Neural cell (in vitro differentiated cells): ENCODE results near the gene STEAP1B. TPM values are rescaled to one million over a fixed set of nuclear protein-coding genes. Genes with fewer than 3 reads are reported as not detected.

Experiments used
- H2AFZ ChIP-seq: fragments of 200-600, 300-800 bp; sonication (generic), shearing (Covaris generic); 2 replicates; pipeline ENCODE4 v1.6.0; 2014; ENCODE audit warnings: low read depth, mild to moderate bottlenecking, antibody characterized with exemption, low read length, moderate library complexity
- H3F3A ChIP-seq: fragments of 200-600 bp; shearing (Covaris generic); 2 replicates; pipeline ENCODE4 v1.6.1; 2016; ENCODE audit warnings: mild to moderate bottlenecking, moderate library complexity, mixed read lengths, antibody characterized with exemption, low read length; ENCODE audit not compliant: insufficient read depth, poor library complexity, severe bottlenecking
- H3K27ac ChIP-seq: fragments of 200-600, 300-800 bp; sonication (generic), shearing (Covaris generic); 2 replicates; pipeline ENCODE4 v1.5.1; 2014; ENCODE audit warnings: mild to moderate bottlenecking, low read length, moderate library complexity
- H3K27me3 ChIP-seq: fragments of 300-800, 200-600 bp; sonication (generic), shearing (Covaris generic); 2 replicates; pipeline ENCODE4 v1.6.0; 2014; ENCODE audit warnings: mild to moderate bottlenecking, low read depth, low read length, moderate library complexity; ENCODE audit not compliant: insufficient read depth
- H3K36me3 ChIP-seq: fragments of 300-800, 200-600 bp; sonication (generic), shearing (Covaris generic); 2 replicates; pipeline ENCODE4 v1.5.1; 2014; ENCODE audit warnings: mild to moderate bottlenecking, antibody characterized with exemption, low read length, moderate library complexity; ENCODE audit not compliant: insufficient read depth
- H3K4me2 ChIP-seq: fragments of 300-800, 200-600 bp; sonication (generic), shearing (Covaris generic); 2 replicates; pipeline ENCODE4 v1.6.0; 2014; ENCODE audit warnings: mild to moderate bottlenecking, low read length
- H3K4me3 ChIP-seq: fragments of 300-800, 200-600 bp; sonication (generic), shearing (Covaris generic); 2 replicates; pipeline ENCODE4 v1.5.1; 2014; ENCODE audit warnings: mild to moderate bottlenecking, low read length, moderate library complexity
- H3K79me2 ChIP-seq: fragments of 200-600 bp; shearing (Covaris generic); replicated peaks from 2 replicates; pipeline ENCODE4 v1.6.0; 2014; ENCODE audit warnings: mild to moderate bottlenecking, low read length, moderate library complexity; ENCODE audit not compliant: insufficient read depth
- H3K9ac ChIP-seq: fragments of 300-800, 200-600 bp; sonication (generic), shearing (Covaris generic); 2 replicates; pipeline ENCODE4 v1.6.1; 2016; ENCODE audit warnings: mild to moderate bottlenecking, low read length, mixed read lengths
- H3K9me2 ChIP-seq: fragments of 200-600 bp; shearing (Covaris generic); 2 replicates; pipeline ENCODE4 v1.6.1; 2016; ENCODE audit warnings: mild to moderate bottlenecking, low read length, mixed read lengths; ENCODE audit not compliant: insufficient read depth
- H3K9me3 ChIP-seq: fragments of 200-600, 300-800 bp; sonication (generic), shearing (Covaris generic); 2 replicates; pipeline ENCODE4 v1.6.1; 2016; ENCODE audit warnings: mild to moderate bottlenecking, mixed run types, low read length, moderate library complexity, mixed read lengths
- H4K20me1 ChIP-seq: fragments of 200-600 bp; shearing (Covaris generic); 2 replicates; pipeline ENCODE4 v1.6.1; 2016; ENCODE audit warnings: mild to moderate bottlenecking, mixed run types; ENCODE audit not compliant: insufficient read depth
- EP300 ChIP-seq: fragments of 450-650 bp; conservative IDR thresholded peaks from 2 replicates; pipeline ENCODE4 v1.6.1; 2014; ENCODE audit warnings: antibody characterized with exemption, mild to moderate bottlenecking, moderate library complexity; ENCODE audit not compliant: poor library complexity, severe bottlenecking
- EZH2 ChIP-seq: fragments of 200-600, 300-800 bp; shearing (Covaris generic), sonication (generic); IDR thresholded peaks from 2 replicates; pipeline ENCODE4 v1.6.1; 2014; ENCODE audit warnings: antibody characterized with exemption, low read length, borderline replicate concordance, mild to moderate bottlenecking; ENCODE audit not compliant: insufficient read depth, poor library complexity, severe bottlenecking
- MXI1 ChIP-seq: fragments of 450-650 bp; conservative IDR thresholded peaks from 2 replicates; pipeline ENCODE4 v1.6.1; 2014; ENCODE audit warnings: antibody characterized with exemption, mild to moderate bottlenecking; ENCODE audit not compliant: poor library complexity, severe bottlenecking
- POLR2AphosphoS5 ChIP-seq: IDR thresholded peaks from 2 replicates; pipeline ENCODE4 v1.6.1; 2012
- RAD21 ChIP-seq: fragments of 450-650 bp; conservative IDR thresholded peaks from 2 replicates; pipeline ENCODE4 v1.6.1; 2014; ENCODE audit warnings: antibody characterized with exemption, mild to moderate bottlenecking, moderate library complexity
- REST ChIP-seq: IDR thresholded peaks from 2 replicates; pipeline ENCODE4 v1.6.1; 2012; ENCODE audit warnings: borderline replicate concordance
- SMC3 ChIP-seq: fragments of 450-650 bp; conservative IDR thresholded peaks from 2 replicates; pipeline ENCODE4 v1.6.1; 2014; ENCODE audit warnings: antibody characterized with exemption, mild to moderate bottlenecking, moderate library complexity; ENCODE audit not compliant: poor library complexity
- TAF1 ChIP-seq: IDR thresholded peaks from 2 replicates; pipeline ENCODE4 v1.6.1; 2012; ENCODE audit warnings: low read depth
- polyA plus RNA-seq: library from polyadenylated mRNA; depleted of rRNA; stranded (reverse); fragments of >200 nt; gene quantifications from 2 replicates; pipeline ENCODE4 v1.2.3, GENCODE V29; 2014
- TF ChIP-seq, protein P1 (sequence below): fragments of 450-650 bp; IDR thresholded peaks from 2 replicates; pipeline ENCODE4 v1.5.1; 2014; ENCODE audit warnings: antibody characterized with exemption, mild to moderate bottlenecking, moderate library complexity; ENCODE audit not compliant: poor library complexity, severe bottlenecking

The STEAP1B gene
- polyA plus RNA-seq, 1 donor from 2014 or later = 0.51 TPM

DNA sequence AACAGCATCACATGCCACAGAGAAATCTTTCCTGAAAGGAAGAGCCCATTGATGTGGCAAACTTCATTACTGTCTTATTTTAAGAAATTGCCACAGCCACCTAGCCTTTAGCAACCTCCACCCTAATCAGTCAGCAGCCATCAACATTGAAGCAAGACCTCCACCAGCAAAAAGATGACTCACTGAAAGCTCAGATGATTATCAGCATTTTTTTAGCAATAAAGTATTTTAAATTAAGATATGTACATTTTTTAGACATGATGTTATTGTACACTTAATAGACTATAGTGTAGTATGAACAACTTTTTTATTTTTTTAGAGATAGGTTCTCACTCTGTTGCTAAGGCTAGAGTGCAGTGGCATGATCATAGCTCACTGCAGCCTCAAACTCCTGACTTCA, 14.8 kb downstream of the STEAP1B start:
- H3K36me3 ChIP-seq = no peaks in the 10 kb centered on the region
- TF ChIP-seq SMC3 (no peak), EP300 (no peak), TAF1 (no peak), MXI1 (no peak), POLR2AphosphoS5 (no peak), EZH2 (no peak), RAD21 (no peak), REST (no peak)
- TF ChIP-seq, protein P1, sequence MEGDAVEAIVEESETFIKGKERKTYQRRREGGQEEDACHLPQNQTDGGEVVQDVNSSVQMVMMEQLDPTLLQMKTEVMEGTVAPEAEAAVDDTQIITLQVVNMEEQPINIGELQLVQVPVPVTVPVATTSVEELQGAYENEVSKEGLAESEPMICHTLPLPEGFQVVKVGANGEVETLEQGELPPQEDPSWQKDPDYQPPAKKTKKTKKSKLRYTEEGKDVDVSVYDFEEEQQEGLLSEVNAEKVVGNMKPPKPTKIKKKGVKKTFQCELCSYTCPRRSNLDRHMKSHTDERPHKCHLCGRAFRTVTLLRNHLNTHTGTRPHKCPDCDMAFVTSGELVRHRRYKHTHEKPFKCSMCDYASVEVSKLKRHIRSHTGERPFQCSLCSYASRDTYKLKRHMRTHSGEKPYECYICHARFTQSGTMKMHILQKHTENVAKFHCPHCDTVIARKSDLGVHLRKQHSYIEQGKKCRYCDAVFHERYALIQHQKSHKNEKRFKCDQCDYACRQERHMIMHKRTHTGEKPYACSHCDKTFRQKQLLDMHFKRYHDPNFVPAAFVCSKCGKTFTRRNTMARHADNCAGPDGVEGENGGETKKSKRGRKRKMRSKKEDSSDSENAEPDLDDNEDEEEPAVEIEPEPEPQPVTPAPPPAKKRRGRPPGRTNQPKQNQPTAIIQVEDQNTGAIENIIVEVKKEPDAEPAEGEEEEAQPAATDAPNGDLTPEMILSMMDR = no peak
- H3K4me2 ChIP-seq = no peak overlapping the region
- H2AFZ ChIP-seq = no peak overlapping the region
- H3K27me3 ChIP-seq = no peaks in the 10 kb centered on the region
- H3K9ac ChIP-seq = no peak overlapping the region
- H3K9me2 ChIP-seq = no peaks in the 10 kb centered on the region
- no peaks in the 10 kb centered on the region for H3K79me2 ChIP-seq
- H4K20me1 ChIP-seq = no peaks in the 10 kb centered on the region
- no peaks in the 10 kb centered on the region for H3F3A ChIP-seq
- H3K27ac ChIP-seq = no peak overlapping the region
- no peaks in the 10 kb centered on the region for H3K9me3 ChIP-seq
- H3K4me3 ChIP-seq = no peak overlapping the region

DNA sequence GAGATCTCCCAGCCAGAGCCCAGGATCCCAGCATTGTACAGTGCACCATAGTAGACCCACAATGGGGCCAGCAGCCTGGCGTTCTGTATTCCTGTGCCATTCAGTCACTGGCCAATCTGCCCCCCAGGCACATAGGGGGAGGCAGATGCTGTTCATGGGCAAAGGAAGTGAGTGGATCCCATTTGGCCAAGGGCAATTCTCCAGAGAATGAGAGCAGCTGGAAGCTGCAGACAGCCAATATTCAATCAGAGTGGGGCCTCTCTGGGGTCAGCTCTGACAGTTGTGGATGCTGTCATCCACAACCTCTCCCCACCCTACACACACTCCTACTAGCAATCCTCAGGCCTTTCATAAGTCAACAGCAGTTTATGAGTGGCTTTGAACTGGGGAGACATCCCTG, 17.5 kb downstream of the STEAP1B start:
- Histone ChIP-seq H3F3A (no peaks in the 10 kb centered on the region), H2AFZ (no peak overlapping the region), H3K9ac (no peak overlapping the region), H3K4me3 (no peak overlapping the region), H3K27ac (no peak overlapping the region), H3K4me2 (no peak overlapping the region), H3K27me3 (no peaks in the 10 kb centered on the region), H3K36me3 (no peaks in the 10 kb centered on the region), H3K9me2 (no peaks in the 10 kb centered on the region), H3K9me3 (no peaks in the 10 kb centered on the region), H4K20me1 (no peaks in the 10 kb centered on the region), H3K79me2 (no peaks in the 10 kb centered on the region)
- TF ChIP-seq REST (no peak), SMC3 (no peak), EZH2 (no peak), EP300 (no peak), POLR2AphosphoS5 (no peak), TAF1 (no peak), RAD21 (no peak), MXI1 (no peak)
- TF ChIP-seq, protein P1 = no peak
